T-helper 9 cell (primary cell): Measurements from ENCODE around the gene GTPBP8.
A peak's percentile ranks its signal among the peaks of the same experiment; 100 is the strongest.

Experiments
- DNase-seq: peaks from one replicate; pipeline ENCODE4 v3.0.0-alpha.2; 2020
- total RNA-seq, 2 donors: gene quantifications; one replicate each; lab custom pipeline; 2026; lab: John Stamatoyannopoulos, UW

GTPBP8 gene
- total RNA-seq, result 23.7 to 28.2 reads per million in 2 donors

DNA sequence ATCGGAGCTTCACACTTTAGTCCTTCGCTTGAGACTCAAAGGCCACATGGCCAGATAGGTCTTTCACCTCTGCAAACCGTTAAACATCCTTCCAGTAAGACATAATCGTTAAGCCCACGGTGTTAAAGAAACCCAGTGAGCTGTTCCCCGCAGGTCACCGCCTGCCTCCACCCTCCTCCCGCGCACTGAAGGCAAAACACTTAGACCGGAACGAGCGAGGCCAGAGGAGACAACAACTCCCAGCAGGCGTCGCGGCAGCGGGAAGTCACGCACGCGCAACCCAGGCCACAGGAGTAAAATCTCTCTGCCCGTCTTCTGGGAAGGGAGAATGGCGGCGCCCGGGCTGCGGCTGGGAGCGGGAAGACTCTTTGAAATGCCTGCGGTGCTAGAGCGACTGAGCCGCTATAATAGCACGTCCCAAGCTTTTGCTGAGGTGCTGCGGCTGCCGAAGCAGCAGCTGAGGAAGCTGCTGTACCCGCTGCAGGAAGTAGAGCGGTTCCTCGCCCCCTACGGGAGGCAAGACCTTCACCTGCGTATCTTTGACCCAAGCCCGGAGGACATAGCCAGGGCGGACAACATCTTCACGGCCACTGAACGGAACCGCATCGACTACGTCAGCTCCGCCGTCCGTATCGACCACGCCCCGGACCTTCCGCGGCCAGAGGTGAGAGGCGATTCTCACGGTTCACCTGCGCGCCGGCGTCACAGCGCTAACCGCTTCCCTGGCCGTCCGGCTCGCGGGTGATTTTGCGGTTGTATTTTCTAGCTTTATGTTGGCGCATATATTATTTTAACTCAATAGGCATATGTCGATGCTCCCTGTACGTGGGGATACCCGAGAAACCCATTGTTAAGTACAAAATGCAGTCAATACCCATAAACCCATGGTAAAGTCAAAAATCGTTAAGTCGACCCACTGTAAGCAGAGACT lies at the start of gene GTPBP8:
GTPBP8 (plus strand) TSS at position 313 of the 931 bp plus-strand sequence; CDS start at position 329, 16 bp downstream.
- peak; percentile 73 for DNase-seq

DNA sequence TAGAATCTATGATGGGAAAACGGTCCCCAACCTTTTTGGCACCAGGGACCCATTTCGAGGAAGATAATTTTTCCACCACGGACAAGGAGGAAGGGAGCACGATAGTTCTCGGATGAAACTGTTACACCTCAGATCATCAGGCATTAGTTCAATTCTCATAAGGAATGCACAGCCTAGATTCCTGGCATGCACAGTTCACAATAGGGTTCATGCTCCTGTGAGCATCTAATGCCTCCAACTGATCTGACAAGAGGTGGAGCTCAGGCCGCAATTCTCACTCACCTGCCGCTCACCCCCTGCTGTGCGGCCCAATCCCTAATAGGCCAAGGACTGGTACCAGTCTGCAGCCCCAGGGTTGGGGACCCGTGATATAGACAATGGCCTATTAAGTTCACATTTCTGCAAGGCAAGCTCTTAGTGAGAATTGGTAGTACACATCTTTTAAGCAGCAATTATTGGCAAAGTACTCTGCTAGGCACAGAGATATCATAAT lies 42.4 kb upstream of the GTPBP8 start:
- no peak for DNase-seq

DNA sequence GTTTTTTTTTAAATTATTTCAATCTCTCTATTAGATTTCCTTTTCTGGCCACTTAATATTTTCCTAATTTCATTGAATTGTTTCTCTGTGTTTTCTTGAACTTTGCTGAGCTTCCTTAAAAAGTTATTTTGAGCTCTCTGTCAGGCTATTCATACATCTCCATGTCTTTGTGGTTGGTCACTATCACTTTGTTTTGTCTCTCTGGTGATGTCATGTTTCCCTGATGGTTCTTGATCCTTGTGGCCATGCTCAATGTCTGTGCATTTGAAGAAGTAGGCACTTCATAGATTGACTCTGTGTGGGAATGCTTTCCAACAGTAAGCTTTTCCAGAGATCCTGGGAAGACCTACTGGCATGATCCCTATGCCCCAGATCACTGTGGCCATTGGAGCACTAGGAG lies 34.4 kb upstream of the GTPBP8 start:
- no peak for DNase-seq

DNA sequence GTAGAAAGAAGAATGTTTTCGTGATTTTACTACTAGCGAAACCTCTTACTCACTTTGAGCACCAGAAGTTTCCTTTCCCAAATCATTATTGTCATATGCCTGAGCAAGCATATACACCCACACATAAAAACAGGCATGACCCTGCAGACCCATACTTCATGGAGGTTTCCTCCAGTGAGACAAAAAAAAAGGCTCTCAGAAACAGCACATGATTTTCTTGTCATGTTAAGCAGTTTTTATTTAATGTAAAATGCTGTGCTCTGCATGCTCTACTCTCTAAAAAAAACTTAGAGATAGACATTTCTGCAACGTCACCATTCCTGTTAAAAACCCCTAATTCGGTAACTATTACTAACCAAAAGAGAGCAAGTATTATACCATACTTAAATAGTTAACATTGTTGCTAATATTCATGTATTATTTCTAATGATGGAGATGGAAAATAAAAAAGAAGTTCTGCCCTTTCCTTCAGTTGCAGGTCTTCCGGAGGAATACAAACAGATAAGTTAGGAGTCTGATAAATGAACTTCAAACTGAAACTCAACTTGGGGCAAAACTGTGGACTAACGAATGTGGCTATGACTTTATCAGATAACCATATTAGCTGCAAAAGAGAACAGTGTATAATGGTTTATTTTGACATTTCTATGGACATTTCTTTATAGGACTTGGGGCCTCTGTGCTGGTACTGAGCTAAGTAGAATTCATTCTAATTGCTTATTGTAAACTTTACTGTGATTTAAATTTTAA lies 31.8 kb upstream of the GTPBP8 start:
- DNase-seq, result no peak

- no peak for DNase-seq
These were observed 27.1 kb upstream of the GTPBP8 start for GRCh38 chr3:112963683-112964082.

DNA sequence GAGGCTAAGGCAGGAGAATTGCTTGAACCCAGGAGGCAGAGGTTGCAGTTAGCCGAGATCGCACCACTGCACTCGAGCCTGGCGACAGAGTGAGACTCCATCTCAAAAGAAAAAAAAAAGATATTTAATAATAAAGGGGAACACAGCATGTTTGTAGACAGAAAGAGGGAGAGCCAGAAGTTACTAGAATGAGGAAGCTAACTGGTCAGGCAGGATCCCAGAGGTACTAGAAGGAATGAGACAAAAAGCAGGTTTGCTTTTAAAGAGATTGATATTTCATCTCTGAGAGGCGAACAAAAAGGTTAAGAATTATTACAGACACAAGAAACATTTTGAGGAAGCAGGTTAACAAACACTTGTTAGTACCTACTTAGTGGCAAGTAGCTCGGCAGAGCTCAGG lies 25.1 kb upstream of the GTPBP8 start:
- no peak for DNase-seq

- no peak for DNase-seq
These were observed 24.2 kb upstream of the GTPBP8 start for GRCh38 chr3:112966633-112967032.

GRCh38 chr3:112967425-112967824 lies 23.4 kb upstream of the GTPBP8 start:
- DNase-seq, result no peak

GRCh38 chr3:112967828-112968227 lies 23.0 kb upstream of the GTPBP8 start:
- no peak for DNase-seq

DNA sequence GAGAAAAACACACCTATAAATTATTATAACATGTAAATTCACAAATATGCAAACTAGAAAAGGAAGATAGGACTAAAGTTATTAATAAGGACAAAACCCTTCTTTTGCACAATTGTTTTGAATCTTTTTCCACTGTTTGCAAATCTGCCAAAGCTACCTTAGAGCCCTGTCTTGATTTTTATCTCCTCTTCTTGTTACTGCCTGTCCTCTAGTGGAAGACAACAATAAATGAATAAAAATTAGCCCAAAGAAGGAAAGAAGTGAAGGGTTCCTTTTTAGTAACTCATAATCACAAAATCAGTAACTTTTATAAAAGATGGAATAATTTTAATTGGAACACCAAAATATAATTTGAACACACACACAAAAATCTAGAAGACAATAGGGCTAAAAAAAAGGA lies 18.6 kb upstream of the GTPBP8 start:
- DNase-seq, result no peak

DNA sequence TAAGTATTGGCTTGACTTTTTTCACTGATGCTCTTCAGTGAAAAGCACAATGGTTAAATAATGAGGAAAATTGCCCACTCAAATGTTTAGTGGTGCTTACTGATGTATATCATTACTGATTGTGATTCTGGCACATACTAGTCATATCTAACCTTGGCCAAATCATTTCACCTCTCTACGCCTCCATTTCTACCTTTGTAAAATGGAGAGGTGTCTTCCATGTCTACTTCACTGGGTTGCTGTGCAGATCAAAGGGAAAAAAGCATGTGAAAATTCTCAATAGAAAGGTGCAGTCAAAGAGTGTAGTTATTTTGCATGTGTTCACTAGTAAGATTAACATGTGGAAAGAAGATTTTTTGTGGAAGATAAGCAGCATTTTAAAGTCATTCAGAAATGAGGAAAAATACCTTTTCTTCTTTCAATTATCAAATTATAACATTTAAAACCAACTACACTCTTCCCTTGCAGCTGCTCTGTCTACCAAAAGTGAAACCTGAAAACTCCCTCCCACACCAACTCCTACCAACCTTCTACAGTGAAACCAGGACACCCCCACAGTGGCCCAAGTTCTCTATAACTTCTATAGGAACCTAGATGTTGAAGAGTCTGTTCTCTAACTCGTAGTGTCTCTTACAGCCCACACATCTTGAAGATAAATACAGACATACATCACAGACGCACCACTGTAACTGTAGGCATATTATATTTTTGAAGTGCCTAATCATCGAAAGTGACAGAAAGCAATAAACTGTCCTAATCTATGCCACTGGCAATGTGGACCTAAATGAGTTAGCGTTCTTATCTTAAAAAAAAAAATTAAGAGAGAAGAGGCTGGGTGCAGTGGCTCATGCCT lies 17.2 kb upstream of the GTPBP8 start:
- DNase-seq, result no peak

DNA sequence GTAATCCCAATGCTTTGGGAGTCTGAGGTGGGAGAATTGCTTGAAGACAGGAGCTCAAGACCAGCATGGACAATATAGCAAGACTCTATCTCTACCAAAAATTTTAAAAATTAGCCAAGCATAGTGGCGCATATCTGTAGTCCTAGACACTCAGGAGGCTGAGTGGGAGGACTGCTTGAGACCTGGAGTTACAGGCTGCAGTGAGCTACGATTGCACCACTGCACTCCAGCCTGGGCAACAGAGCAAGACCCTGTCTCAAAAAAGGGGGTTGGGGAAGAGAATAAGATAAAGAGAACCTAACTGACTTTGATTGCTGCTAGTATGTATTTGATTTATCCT lies 16.6 kb upstream of the GTPBP8 start:
- DNase-seq, result no peak

DNA sequence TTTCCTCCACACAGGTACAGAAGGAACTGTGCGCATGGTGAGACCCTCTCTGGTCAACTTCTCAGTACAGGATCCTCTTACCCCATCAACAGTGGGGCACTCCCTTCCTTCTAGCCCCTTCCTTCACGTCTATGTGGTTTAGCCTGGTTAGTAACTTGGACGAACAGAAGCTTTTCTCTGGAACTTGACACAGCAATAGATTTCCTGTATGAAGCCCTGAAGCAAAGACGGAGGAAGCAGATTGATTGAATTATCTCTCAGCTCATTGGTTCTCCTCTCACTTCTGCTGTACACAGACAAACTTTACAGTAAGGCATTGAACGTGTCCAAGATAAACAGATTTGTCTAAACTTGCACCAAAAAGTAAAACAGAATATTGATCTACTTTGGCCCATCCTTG lies 15.9 kb upstream of the GTPBP8 start, which contains the start of gene CD200R1:
CD200R1 (minus strand) TSS at position 210 of the 400 bp plus-strand sequence. CDS start 246 bp downstream, outside the sequence.
- DNase-seq, result no peak

GRCh38 chr3:112976001-112976400 lies 14.8 kb upstream of the GTPBP8 start:
- no peak for DNase-seq

GRCh38 chr3:112976953-112977352 lies 13.8 kb upstream of the GTPBP8 start:
- DNase-seq, result no peak

- DNase-seq, result no peak
These were observed 11.4 kb upstream of the GTPBP8 start for GRCh38 chr3:112979244-112979832.

GRCh38 chr3:112980080-112980479 lies 10.7 kb upstream of the GTPBP8 start:
- no peak for DNase-seq

- DNase-seq, result no peak
These were observed 8.1 kb upstream of the GTPBP8 start for GRCh38 chr3:112982710-112983109.

DNA sequence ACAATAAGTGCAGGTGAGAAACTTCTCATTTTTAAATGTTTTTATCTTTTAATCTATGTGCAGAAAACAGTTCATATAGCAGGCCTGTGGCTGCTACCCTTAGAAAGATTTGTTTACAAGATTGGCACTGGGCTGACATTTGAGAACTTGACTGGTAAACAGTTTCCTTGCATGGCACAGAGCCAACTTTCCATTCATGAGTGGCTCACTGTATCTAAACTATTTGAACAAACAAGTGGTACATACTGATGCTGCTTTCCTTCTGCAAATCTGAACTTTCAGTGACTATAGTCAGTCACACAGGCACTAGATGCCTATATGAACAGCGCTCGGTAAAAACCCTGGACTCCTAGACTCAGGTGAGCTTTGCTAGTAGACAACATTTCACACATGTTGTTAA lies 6.3 kb upstream of the GTPBP8 start:
- DNase-seq, result no peak

GRCh38 chr3:112987710-112988334 lies 3.0 kb upstream of the GTPBP8 start:
- no peak for DNase-seq

- DNase-seq, result no peak
These were observed 5.0 kb downstream of the GTPBP8 start for GRCh38 chr3:112995800-112996199.

DNA sequence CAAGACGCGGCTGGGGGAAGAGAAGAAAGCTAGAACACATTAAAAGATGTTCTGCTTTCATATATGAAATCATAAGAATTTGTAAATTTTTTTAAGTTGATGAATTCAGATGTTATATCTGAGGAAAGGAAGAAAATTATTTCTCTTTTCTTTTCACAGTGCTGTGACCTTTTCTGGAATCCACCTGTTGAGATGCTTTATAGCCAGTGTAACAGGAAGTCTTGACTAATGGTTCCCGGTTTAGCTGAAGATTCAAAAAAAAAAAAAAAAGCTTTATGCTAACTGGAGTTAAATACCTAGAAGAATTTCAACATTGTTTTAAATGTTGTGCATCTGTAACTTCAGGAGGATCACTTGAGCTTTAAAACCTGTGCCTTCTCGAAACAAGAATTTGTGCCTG lies 9.9 kb downstream of the GTPBP8 start:
- DNase-seq, result no peak
